C4-2B (cell line): ENCODE measurements around the gene ADGRA1.
"Not testable (repeated sequence)": the region's sequence is repeated elsewhere in the genome, so short reads cannot be mapped to it uniquely, and the experiment has no call there.

Experiments
- H3K27ac ChIP-seq: fragments of 450-650 bp; 2 replicates; pipeline ENCODE4 v1.5.1; 2017
- ZFX ChIP-seq: fragments of 450-650 bp; IDR thresholded peaks from 2 replicates; pipeline ENCODE4 v1.6.1; 2017
- TF ChIP-seq, protein P1 (sequence below): fragments of 450-650 bp; conservative IDR thresholded peaks from 2 replicates; pipeline ENCODE4 v1.5.1; 2017; ENCODE audit warnings: mild to moderate bottlenecking

Gene ADGRA1

GRCh38 chr10:133141958-133142340 is 54.2 kb downstream of the ADGRA1 start:
- no peak for TF ChIP-seq ZFX
- TF ChIP-seq, protein P1, sequence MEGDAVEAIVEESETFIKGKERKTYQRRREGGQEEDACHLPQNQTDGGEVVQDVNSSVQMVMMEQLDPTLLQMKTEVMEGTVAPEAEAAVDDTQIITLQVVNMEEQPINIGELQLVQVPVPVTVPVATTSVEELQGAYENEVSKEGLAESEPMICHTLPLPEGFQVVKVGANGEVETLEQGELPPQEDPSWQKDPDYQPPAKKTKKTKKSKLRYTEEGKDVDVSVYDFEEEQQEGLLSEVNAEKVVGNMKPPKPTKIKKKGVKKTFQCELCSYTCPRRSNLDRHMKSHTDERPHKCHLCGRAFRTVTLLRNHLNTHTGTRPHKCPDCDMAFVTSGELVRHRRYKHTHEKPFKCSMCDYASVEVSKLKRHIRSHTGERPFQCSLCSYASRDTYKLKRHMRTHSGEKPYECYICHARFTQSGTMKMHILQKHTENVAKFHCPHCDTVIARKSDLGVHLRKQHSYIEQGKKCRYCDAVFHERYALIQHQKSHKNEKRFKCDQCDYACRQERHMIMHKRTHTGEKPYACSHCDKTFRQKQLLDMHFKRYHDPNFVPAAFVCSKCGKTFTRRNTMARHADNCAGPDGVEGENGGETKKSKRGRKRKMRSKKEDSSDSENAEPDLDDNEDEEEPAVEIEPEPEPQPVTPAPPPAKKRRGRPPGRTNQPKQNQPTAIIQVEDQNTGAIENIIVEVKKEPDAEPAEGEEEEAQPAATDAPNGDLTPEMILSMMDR: no peak
- no peak overlapping the region for H3K27ac ChIP-seq

DNA sequence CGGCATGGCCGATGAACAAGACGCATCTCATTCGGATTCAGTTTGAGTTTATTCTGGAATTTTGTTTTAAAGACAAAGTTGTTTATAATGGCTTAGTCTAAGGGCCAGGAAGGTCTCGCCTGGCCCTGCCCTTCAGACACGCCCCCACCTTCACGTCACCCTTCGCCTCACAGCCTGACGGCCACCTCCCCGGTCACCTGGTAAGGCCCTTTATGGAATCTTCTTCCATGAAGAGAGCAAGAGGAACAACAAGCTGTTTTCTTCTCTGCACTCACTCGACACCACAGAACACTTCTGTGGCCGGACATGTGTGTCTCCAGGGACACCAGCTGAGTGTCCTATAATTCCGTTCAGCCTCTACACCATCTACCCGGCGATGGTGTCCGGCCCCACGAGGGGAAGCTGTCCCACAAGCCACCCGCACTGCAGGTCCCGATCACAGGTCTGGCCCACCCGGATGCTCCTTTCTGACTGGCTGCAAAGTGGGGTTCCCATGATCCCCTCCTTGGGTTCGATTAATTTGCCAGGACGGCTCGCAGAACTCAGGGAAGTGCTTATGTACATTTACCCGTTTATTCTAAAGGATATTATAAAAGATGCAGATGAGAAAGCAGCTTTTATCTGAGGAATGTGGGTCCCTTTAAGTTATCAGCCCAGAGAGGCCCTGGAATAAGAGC is 54.9 kb downstream of the ADGRA1 start:
- TF ChIP-seq, protein P1: no peak
- TF ChIP-seq ZFX: no peak
- H3K27ac ChIP-seq: no peak overlapping the region

- no peak overlapping the region for H3K27ac ChIP-seq
- TF ChIP-seq, protein P1: no peak
- TF ChIP-seq ZFX: no peak
These were observed 55.4 kb downstream of the ADGRA1 start for GRCh38 chr10:133143200-133143533.

GRCh38 chr10:133143546-133143945 is 55.8 kb downstream of the ADGRA1 start:
- no peak overlapping the region for H3K27ac ChIP-seq
- TF ChIP-seq, protein P1: no peak
- TF ChIP-seq ZFX: no peak

GRCh38 chr10:133144771-133145170 is 57.0 kb downstream of the ADGRA1 start:
- TF ChIP-seq ZFX: no peak
- TF ChIP-seq, protein P1: no peak

DNA sequence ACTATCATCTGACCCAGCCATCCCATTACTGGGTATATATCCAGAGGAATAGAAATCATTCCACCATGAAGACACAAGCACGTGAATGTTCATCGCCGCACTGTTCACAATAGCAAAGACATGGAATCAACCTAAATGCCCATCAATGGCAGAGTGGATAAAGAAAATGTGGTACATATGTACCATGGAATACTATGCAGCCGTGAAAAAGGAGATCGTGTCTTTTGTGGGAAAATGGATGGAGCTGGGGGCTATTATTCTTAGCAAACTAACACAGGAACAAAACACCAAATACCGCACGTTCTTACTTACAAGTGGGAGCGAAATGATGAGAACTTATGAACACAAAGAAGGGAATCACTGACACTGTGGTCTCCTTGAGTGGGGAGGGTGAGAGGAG is 62.5 kb downstream of the ADGRA1 start:
- H3K27ac ChIP-seq: no peak overlapping the region

More at GRCh38 chr10:133144771-133145170, 57.0 kb downstream of the ADGRA1 start:
- no peak overlapping the region for H3K27ac ChIP-seq

DNA sequence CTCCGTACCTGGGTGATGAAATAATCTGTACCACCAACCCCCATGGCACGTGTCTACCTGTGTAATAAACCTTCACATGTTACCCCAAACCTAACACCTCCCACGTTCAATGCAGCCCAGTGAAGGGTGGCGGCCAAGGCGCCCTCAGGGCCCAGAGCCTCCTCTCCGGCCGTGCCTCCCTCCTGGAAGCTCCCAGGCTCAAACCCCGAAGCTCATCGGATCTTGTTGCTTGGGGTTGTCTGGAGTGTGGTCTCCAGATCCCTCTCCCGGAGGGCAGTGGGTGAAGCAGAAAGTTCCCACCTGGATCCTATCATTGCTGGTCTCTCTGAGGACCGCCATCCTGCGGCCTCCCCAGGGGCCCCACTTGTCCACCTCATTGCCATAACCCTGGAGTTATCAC is 62.9 kb downstream of the ADGRA1 start:
- TF ChIP-seq ZFX: no peak
- TF ChIP-seq, protein P1: no peak
- H3K27ac ChIP-seq: no peak overlapping the region

More for the DNA sequence above, 62.5 kb downstream of the ADGRA1 start:
- no peak for TF ChIP-seq ZFX
- TF ChIP-seq, protein P1: no peak

DNA sequence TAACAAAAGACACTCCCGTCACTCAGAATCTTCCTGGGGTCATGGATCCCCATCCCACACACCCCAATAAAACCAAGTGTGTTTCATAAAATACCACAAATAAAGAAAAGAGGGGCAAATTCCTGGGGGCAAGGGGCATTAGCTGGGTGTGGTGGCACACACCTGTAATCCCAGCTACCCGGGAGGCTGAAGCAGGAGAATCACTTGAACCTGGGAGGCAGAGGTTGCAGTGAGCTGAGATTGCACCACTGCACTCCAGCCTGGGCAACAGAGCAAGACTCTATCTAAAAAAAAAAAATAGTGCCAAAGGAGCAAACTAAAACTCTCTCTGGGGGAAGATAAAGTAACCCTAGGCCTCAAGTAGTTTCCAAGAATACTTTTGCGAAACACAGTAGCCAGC is 63.3 kb downstream of the ADGRA1 start:
- H3K27ac ChIP-seq: not testable (repeated sequence)
